H9 (cell line): ENCODE measurements around the gene RBM34. TPM values are rescaled to one million over a fixed set of nuclear protein-coding genes. Genes with fewer than 3 reads are reported as not detected.

Source experiments
- DNase-seq: peaks from one replicate; pipeline ENCODE4 v3.0.0-alpha.2; 2017
- H2AFZ ChIP-seq: one replicate; pipeline ENCODE4 v1.6.1; 2013; ENCODE audit warnings: mild to moderate bottlenecking, low read length, control low read depth, moderate library complexity
- H2AK5ac ChIP-seq: 2 replicates; pipeline ENCODE4 v1.6.1; 2013; ENCODE audit warnings: low read length, control low read depth, mixed read lengths; ENCODE audit not compliant: insufficient read length
- H2BK120ac ChIP-seq: one replicate; pipeline ENCODE4 v1.6.1; 2013; ENCODE audit warnings: low read depth, mild to moderate bottlenecking, low read length, control low read depth, inconsistent platforms; ENCODE audit not compliant: poor library complexity, severe bottlenecking
- H2BK12ac ChIP-seq: 2 replicates; pipeline ENCODE4 v1.6.1; 2013; ENCODE audit warnings: low read length, control low read depth, mixed read lengths, low read depth; ENCODE audit not compliant: insufficient read length
- H2BK15ac ChIP-seq: 2 replicates; pipeline ENCODE4 v1.6.1; 2013; ENCODE audit warnings: low read depth, low read length, control low read depth
- H2BK20ac ChIP-seq: one replicate; pipeline ENCODE4 v1.6.1; 2013; ENCODE audit warnings: low read depth, mild to moderate bottlenecking, low read length, control low read depth, inconsistent platforms; ENCODE audit not compliant: poor library complexity, severe bottlenecking
- H2BK5ac ChIP-seq: 2 replicates; pipeline ENCODE4 v1.6.1; 2013; ENCODE audit warnings: low read length, control low read depth, mixed read lengths; ENCODE audit not compliant: insufficient read length
- H3K14ac ChIP-seq: 2 replicates; pipeline ENCODE4 v1.6.1; 2013; ENCODE audit warnings: low read length, control low read depth; ENCODE audit not compliant: insufficient read depth
- H3K18ac ChIP-seq: 2 replicates; pipeline ENCODE4 v1.6.1; 2013; ENCODE audit warnings: low read depth, mild to moderate bottlenecking, mixed read lengths, low read length, control low read depth; ENCODE audit not compliant: insufficient read length
- H3K23ac ChIP-seq: 2 replicates; pipeline ENCODE4 v1.6.1; 2013; ENCODE audit warnings: low read length, control low read depth, mixed read lengths, low read depth; ENCODE audit not compliant: insufficient read length
- H3K23me2 ChIP-seq: 2 replicates; pipeline ENCODE4 v1.6.1; 2013; ENCODE audit warnings: low read depth, mild to moderate bottlenecking, mixed read lengths, low read length, control low read depth; ENCODE audit not compliant: insufficient read length, poor library complexity, severe bottlenecking
- H3K27ac ChIP-seq: 2 replicates; pipeline ENCODE4 v1.5.1; 2013; ENCODE audit warnings: low read length, control low read depth, mixed read lengths, low read depth; ENCODE audit not compliant: insufficient read length
- H3K27me3 ChIP-seq: 2 replicates; pipeline ENCODE4 v1.6.1; 2013; ENCODE audit warnings: low read length, control low read depth, inconsistent platforms; ENCODE audit not compliant: insufficient read depth
- H3K4ac ChIP-seq: 2 replicates; pipeline ENCODE4 v1.6.1; 2013; ENCODE audit warnings: low read depth, mild to moderate bottlenecking, control low read depth, inconsistent platforms, low read length, moderate library complexity
- H3K4me1 ChIP-seq: 2 replicates; pipeline ENCODE4 v1.6.1; 2013; ENCODE audit warnings: low read length, control low read depth, inconsistent platforms; ENCODE audit not compliant: insufficient read depth
- H3K4me2 ChIP-seq: 2 replicates; pipeline ENCODE4 v1.6.1; 2013; ENCODE audit warnings: low read length, control low read depth, mixed read lengths; ENCODE audit not compliant: insufficient read length, insufficient read depth
- H3K56ac ChIP-seq: 2 replicates; pipeline ENCODE4 v1.6.1; 2013; ENCODE audit warnings: low read depth, mild to moderate bottlenecking, mixed read lengths, low read length, control low read depth; ENCODE audit not compliant: insufficient read length
- H3K79me1 ChIP-seq: 2 replicates; pipeline ENCODE4 v1.6.1; 2013; ENCODE audit warnings: low read depth, mild to moderate bottlenecking, moderate library complexity, low read length, control low read depth, inconsistent platforms; ENCODE audit not compliant: insufficient read depth, poor library complexity, severe bottlenecking
- H3K79me2 ChIP-seq: 2 replicates; pipeline ENCODE4 v1.6.1; 2013; ENCODE audit warnings: low read length, control low read depth, inconsistent platforms; ENCODE audit not compliant: insufficient read depth
- H3K9ac ChIP-seq: 2 replicates; pipeline ENCODE4 v1.6.1; 2013; ENCODE audit warnings: low read length, control low read depth, mixed read lengths; ENCODE audit not compliant: insufficient read length; ENCODE audit errors: extremely low read depth
- H3K9me3 ChIP-seq: one replicate; pipeline ENCODE4 v1.6.1; 2013; ENCODE audit warnings: low read depth, low read length, inconsistent platforms; ENCODE audit not compliant: control insufficient read depth
- H3T11ph ChIP-seq: one replicate; pipeline ENCODE4 v1.6.1; 2013; ENCODE audit warnings: mild to moderate bottlenecking, low read length, control low read depth, inconsistent platforms
- H4K20me1 ChIP-seq: one replicate; pipeline ENCODE4 v1.6.1; 2013; ENCODE audit not compliant: control insufficient read depth, insufficient read length, insufficient read depth
- H4K5ac ChIP-seq: 2 replicates; pipeline ENCODE4 v1.6.1; 2013; ENCODE audit warnings: low read depth, mild to moderate bottlenecking, mixed read lengths, low read length, control low read depth; ENCODE audit not compliant: insufficient read length
- H4K8ac ChIP-seq: replicated peaks from 2 replicates; pipeline ENCODE4 v1.6.1; 2013; ENCODE audit warnings: low read length, control low read depth, mixed read lengths, low read depth; ENCODE audit not compliant: insufficient read length
- H4K91ac ChIP-seq: 2 replicates; pipeline ENCODE4 v1.6.1; 2013; ENCODE audit warnings: low read depth, mild to moderate bottlenecking, moderate library complexity, mixed read lengths, low read length, control low read depth; ENCODE audit not compliant: insufficient read length
- H3K27ac Mint-ChIP-seq, 3 experiments: 2 replicates in 2 of 3; 3 replicates in 1 of 3; pipeline ENCODE4 v1.8.0; 2020 to 2021; ENCODE audit warnings: mixed read lengths in 3 of 3, mild to moderate bottlenecking in 1 of 3, moderate library complexity in 1 of 3
- H3K27me3 Mint-ChIP-seq: 2 replicates; pipeline ENCODE4 v1.8.0; 2021; ENCODE audit warnings: low read depth, mild to moderate bottlenecking, moderate library complexity, mixed read lengths
- H3K36me3 Mint-ChIP-seq, 3 experiments: 2 replicates in 2 of 3; 3 replicates in 1 of 3; pipeline ENCODE4 v1.8.0; 2020 to 2021; ENCODE audit warnings: low read depth in 3 of 3, mixed read lengths in 3 of 3; ENCODE audit not compliant: insufficient read depth in 1 of 3
- H3K4me1 Mint-ChIP-seq, 2 experiments: 2 replicates each; pipeline ENCODE4 v1.8.0; 2020; ENCODE audit warnings: mixed read lengths in 2 of 2
- H3K4me3 Mint-ChIP-seq, 2 experiments: 2 replicates in 1 of 2; 3 replicates in 1 of 2; pipeline ENCODE4 v1.8.0; 2020 to 2021; ENCODE audit warnings: mild to moderate bottlenecking in 2 of 2, mixed read lengths in 2 of 2, moderate library complexity in 1 of 2
- H3K9me3 Mint-ChIP-seq, 2 experiments: 2 replicates in 1 of 2; 3 replicates in 1 of 2; pipeline ENCODE4 v1.8.0; 2020; ENCODE audit warnings: mild to moderate bottlenecking in 2 of 2, mixed read lengths in 2 of 2, moderate library complexity in 1 of 2
- CTCF ChIP-seq: fragments of 200-600 bp; sonication (generic); conservative IDR thresholded peaks from 3 replicates; pipeline ENCODE4 v1.8.0; 2021; ENCODE audit warnings: antibody characterized with exemption, mild to moderate bottlenecking
- WGBS: extraction: QIAGEN DNeasy Blood & Tissue Kit; methylation state at CpG from one replicate; pipeline ENCODE4 v1.1.7; 2013; ENCODE audit warnings: missing lambda C conversion rate, low lambda C conversion rate, mixed read lengths; ENCODE audit not compliant: insufficient read length; ENCODE audit errors: extremely low coverage; 5-methylcytosine and 5-hydroxymethylcytosine counted together
- total RNA-seq: library from RNA; stranded (reverse); gene quantifications from 2 replicates; pipeline ENCODE4 v1.2.1, GENCODE V29; 2021

Gene RBM34
- total RNA-seq, 1 experiment from 2014 or later = 121 TPM

DNA sequence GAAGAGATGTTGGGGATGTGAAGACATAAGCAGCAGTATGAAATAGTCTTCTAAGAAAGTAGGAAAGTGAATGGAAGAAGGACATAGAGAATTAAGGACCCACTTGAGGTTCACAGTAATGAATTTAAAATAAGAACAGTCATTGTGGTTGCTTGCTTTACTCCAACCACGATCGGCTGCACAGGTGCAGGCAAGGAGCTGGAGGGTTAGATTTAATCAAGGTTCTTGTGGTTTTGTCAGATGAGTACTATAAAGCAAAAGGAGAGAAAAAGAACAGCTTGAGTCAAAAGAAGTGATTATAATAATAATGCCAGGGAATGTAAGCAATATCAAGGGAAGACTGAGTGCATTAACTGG lies 46.1 kb upstream of the RBM34 start:
- H3K79me2 ChIP-seq = no peaks in the 10 kb centered on the region
- no peak overlapping the region for H2BK15ac ChIP-seq
- no peak overlapping the region for H4K91ac ChIP-seq

More for the DNA sequence above, 46.1 kb upstream of the RBM34 start:
- DNase-seq = no peak
- TF ChIP-seq CTCF = no peak
- H3K56ac ChIP-seq = no peak overlapping the region
- H3K4ac ChIP-seq = no peak overlapping the region
- no peak overlapping the region for H2BK20ac ChIP-seq
- no peak overlapping the region for H2BK5ac ChIP-seq
- H3T11ph ChIP-seq = no peak overlapping the region
- no peak overlapping the region for H2AK5ac ChIP-seq
- H3K4me2 ChIP-seq = no peak overlapping the region
- H3K27me3 ChIP-seq = no peaks in the 10 kb centered on the region
- no peak overlapping the region for H2BK120ac ChIP-seq
- H3K18ac ChIP-seq = no peak overlapping the region
- no peak overlapping the region for H4K8ac ChIP-seq
- H3K4me3 Mint-ChIP-seq = no peak overlapping the region
- no peak overlapping the region for H3K23ac ChIP-seq
- H3K27ac Mint-ChIP-seq = peak overlapping the region in 1 of 3 experiments; percentile 4; a peak in 1 of 7 replicates
- no peaks in the 10 kb centered on the region for H3K27me3 Mint-ChIP-seq
- H4K20me1 ChIP-seq = no peaks in the 10 kb centered on the region
- H3K27ac ChIP-seq = no peak overlapping the region
- H3K79me1 ChIP-seq = no peaks in the 10 kb centered on the region
- no CpG with 5 or more reads among the region's 2 CpGs for WGBS
- no peaks in the 10 kb centered on the region for H3K9me3 Mint-ChIP-seq
- H4K5ac ChIP-seq = no peak overlapping the region
- no peak overlapping the region for H3K9ac ChIP-seq
- no peak overlapping the region for H2AFZ ChIP-seq
- H2BK12ac ChIP-seq = no peak overlapping the region
- peaks cover 5 to 7% of the 10 kb centered on the region in 2 experiments for H3K4me1 Mint-ChIP-seq
- H3K4me1 ChIP-seq = no peaks in the 10 kb centered on the region
- H3K9me3 ChIP-seq = no peaks in the 10 kb centered on the region
- no peak overlapping the region for H3K14ac ChIP-seq
- no peaks in the 10 kb centered on the region for H3K23me2 ChIP-seq
- H3K36me3 Mint-ChIP-seq = peaks cover 7 to 37% (median 18%) of the 10 kb centered on the region in 3 experiments; a peak in 6 of 7 replicates
